HG02623 (cell line): Measurements from ENCODE around the gene SERPINF2.
"Not testable (repeated sequence)": the region's sequence is repeated elsewhere in the genome, so short reads cannot be mapped to it uniquely, and the experiment has no call there.

Source experiments
- ATAC-seq: cut with Tn5 transposase; IDR thresholded peaks from one replicate; pipeline ENCODE4 v1.9.1; 2021; ENCODE audit warnings: moderate library complexity; ENCODE audit not compliant: unreplicated experiment

The SERPINF2 gene

GRCh38 chr17:1762233-1762900 is 19.7 kb downstream of the SERPINF2 start:
- ATAC-seq, result no peak

- ATAC-seq, result no peak
Measured at GRCh38 chr17:1762901-1763898, 20.5 kb downstream of the SERPINF2 start.

- no peak for ATAC-seq
Measured at GRCh38 chr17:1764284-1764683, 21.6 kb downstream of the SERPINF2 start.

- not testable (repeated sequence) for ATAC-seq
Measured at GRCh38 chr17:1764705-1765104, 22.0 kb downstream of the SERPINF2 start.

GRCh38 chr17:1765576-1765975 is 22.9 kb downstream of the SERPINF2 start:
- ATAC-seq, result no peak

GRCh38 chr17:1766382-1767135 is 23.9 kb downstream of the SERPINF2 start:
- ATAC-seq, result no peak

GRCh38 chr17:1767358-1767757 is 24.7 kb downstream of the SERPINF2 start:
- no peak for ATAC-seq

GRCh38 chr17:1769822-1770477 is 27.3 kb downstream of the SERPINF2 start:
- no peak for ATAC-seq

- ATAC-seq, result not testable (repeated sequence)
Measured at GRCh38 chr17:1773000-1773695, 30.5 kb downstream of the SERPINF2 start.

- no peak for ATAC-seq
Measured at GRCh38 chr17:1773696-1774181, 31.1 kb downstream of the SERPINF2 start.

GRCh38 chr17:1774390-1775176 is 31.9 kb downstream of the SERPINF2 start:
- no peak for ATAC-seq

- ATAC-seq, result no peak
Measured at GRCh38 chr17:1776328-1776727, 33.7 kb downstream of the SERPINF2 start.

GRCh38 chr17:1776857-1777256 is 34.2 kb downstream of the SERPINF2 start:
- ATAC-seq, result no peak

GRCh38 chr17:1779571-1780131 is 37.0 kb downstream of the SERPINF2 start:
- ATAC-seq, result no peak

- no peak for ATAC-seq
Measured at GRCh38 chr17:1782171-1782567, 39.5 kb downstream of the SERPINF2 start.

GRCh38 chr17:1783271-1783670 is 40.6 kb downstream of the SERPINF2 start:
- ATAC-seq, result no peak

GRCh38 chr17:1783834-1784611 is 41.4 kb downstream of the SERPINF2 start:
- ATAC-seq, result no peak

GRCh38 chr17:1785930-1786329 is 43.3 kb downstream of the SERPINF2 start:
- no peak for ATAC-seq
